Measurements from ENCODE around the gene ZMYND15. TPM values are rescaled to one million over a fixed set of nuclear protein-coding genes. Genes with fewer than 3 reads are reported as not detected.

The ZMYND15 gene
- total and polyA plus RNA-seq, 2 of the 13 experiments (the other 11 are each of a cell fraction or from before 2014, with no cell fraction given), result 0.24 to 2.7 TPM

DNA sequence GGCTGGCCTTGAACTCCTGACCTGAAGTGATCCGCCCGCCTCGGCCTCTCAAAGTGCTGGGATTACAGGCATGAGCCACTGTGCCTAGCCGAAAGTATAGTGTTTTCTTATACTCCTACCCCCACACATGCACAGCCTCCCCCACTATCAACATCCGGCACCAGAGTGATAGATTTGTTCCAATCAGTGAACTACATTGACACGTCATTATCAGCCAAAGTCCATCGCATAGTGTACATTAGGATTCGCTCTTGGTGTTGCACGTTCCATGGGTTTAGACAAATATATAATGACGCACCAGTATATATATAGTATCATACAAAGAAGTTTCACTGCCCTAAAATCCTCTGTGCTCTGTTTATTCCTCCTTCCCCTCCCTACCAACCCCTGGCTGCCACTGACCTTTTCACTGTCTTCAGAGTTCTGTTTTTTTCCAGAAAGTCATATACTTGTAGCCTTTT lies 20.2 kb downstream of the ZMYND15 start (continued):
- TF ChIP-seq ZNF687 (CRISPR knock-in tag; IDR thresholded peaks at IDR 0.05), result no peak; the same call in 1 of the 2 replicates
- peak; percentile 47 for TF ChIP-seq ZFY (CRISPR knock-in tag; IDR thresholded peaks at IDR 0.05)
- TF ChIP-seq RAD51 (IDR thresholded peaks at IDR 0.05; ENCODE audit: borderline replicate concordance), result no peak
- no peak for TF ChIP-seq ZNF101 (CRISPR knock-in tag; IDR thresholded peaks at IDR 0.05; ENCODE audit: borderline replicate concordance, low read depth)
- peak; percentile 82 for TF ChIP-seq FOXA1 (IDR thresholded peaks at IDR 0.05)
- peak; percentile 97 for TF ChIP-seq FOXA1 (CRISPR knock-in tag; IDR thresholded peaks at IDR 0.05)
- no peak for TF ChIP-seq ZFP37 (CRISPR knock-in tag; IDR thresholded peaks at IDR 0.05; ENCODE audit: borderline replicate concordance)
- peak; percentile 88 for TF ChIP-seq HDAC1 (CRISPR knock-in tag; IDR thresholded peaks at IDR 0.05)
- TF ChIP-seq KDM5A (IDR thresholded peaks at IDR 0.05; ENCODE audit: borderline replicate concordance, low read length), result no peak
- no peak for TF ChIP-seq ZNF749 (CRISPR knock-in tag; IDR thresholded peaks at IDR 0.05; ENCODE audit: borderline replicate concordance)
- peak; percentile 80; the same call in 1 of the 2 replicates for TF ChIP-seq HOXA5 (CRISPR knock-in tag; IDR thresholded peaks at IDR 0.05)
- no peak for TF ChIP-seq ZNF562 (CRISPR knock-in tag; IDR thresholded peaks at IDR 0.05; ENCODE audit: borderline replicate concordance)
- TF ChIP-seq ZBTB49 (CRISPR knock-in tag; IDR thresholded peaks at IDR 0.05; ENCODE audit: borderline replicate concordance), result no peak
- TF ChIP-seq FOXK2 (IDR thresholded peaks at IDR 0.05), result peak; percentile 93
- TF ChIP-seq ZNF572 (CRISPR knock-in tag; IDR thresholded peaks at IDR 0.05), result no peak
- no peak for TF ChIP-seq POLR2A (IDR thresholded peaks at IDR 0.05; ENCODE audit: insufficient read depth in 1 of 2, low read depth in 2 of 2, low read length in 2 of 2)
- TF ChIP-seq MYC (CRISPR knock-in tag; IDR thresholded peaks at IDR 0.05; ENCODE audit: borderline replicate concordance), result peak; percentile 54; the same call in 1 of the 2 replicates
- peak; percentile 70 for TF ChIP-seq NFYC (CRISPR knock-in tag; IDR thresholded peaks at IDR 0.05)
- TF ChIP-seq ELF3 (CRISPR knock-in tag; IDR thresholded peaks at IDR 0.05), result peak; percentile 81
- TF ChIP-seq TAF15 (IDR thresholded peaks at IDR 0.05; ENCODE audit: low read depth, low read length, poor library complexity, severe bottlenecking), result no peak
- TF ChIP-seq IKZF1 (IDR thresholded peaks at IDR 0.05), result no peak
- no peak for TF ChIP-seq SRY (CRISPR knock-in tag; IDR thresholded peaks at IDR 0.05)
- TF ChIP-seq, protein P1, sequence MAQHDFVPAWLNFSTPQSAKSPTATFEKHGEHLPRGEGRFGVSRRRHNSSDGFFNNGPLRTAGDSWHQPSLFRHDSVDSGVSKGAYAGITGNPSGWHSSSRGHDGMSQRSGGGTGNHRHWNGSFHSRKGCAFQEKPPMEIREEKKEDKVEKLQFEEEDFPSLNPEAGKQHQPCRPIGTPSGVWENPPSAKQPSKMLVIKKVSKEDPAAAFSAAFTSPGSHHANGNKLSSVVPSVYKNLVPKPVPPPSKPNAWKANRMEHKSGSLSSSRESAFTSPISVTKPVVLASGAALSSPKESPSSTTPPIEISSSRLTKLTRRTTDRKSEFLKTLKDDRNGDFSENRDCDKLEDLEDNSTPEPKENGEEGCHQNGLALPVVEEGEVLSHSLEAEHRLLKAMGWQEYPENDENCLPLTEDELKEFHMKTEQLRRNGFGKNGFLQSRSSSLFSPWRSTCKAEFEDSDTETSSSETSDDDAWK (CRISPR knock-in tag; IDR thresholded peaks at IDR 0.05), result no peak
- TF ChIP-seq ZMYM2 (CRISPR knock-in tag; IDR thresholded peaks at IDR 0.05), result peak; percentile 91
- TF ChIP-seq ARNT2 (CRISPR knock-in tag; IDR thresholded peaks at IDR 0.05; ENCODE audit: low read depth), result no peak
- 0 out of 2 replicates have a peak, but pooled peaks have one; percentile 79 for TF ChIP-seq ZNF589 (CRISPR knock-in tag; conservative IDR thresholded peaks at IDR 0.05)
